Thyroid gland (tissue), 4 donors: ENCODE data around the gene C1QL1. TPM values are rescaled to one million over a fixed set of nuclear protein-coding genes. Genes with fewer than 3 reads are reported as not detected.

Experiments
- DNase-seq, 2 donors: peaks; one replicate each; pipeline ENCODE4 v3.0.0-alpha.2; 2019
- H3K27ac ChIP-seq, 3 donors: fragments of 200-600 bp; sonication (generic); 1 replicate in 2 of 3; 2 replicates in 1 of 3; pipeline ENCODE4 v1.5.1; 2016 to 2019; ENCODE audit warnings: mild to moderate bottlenecking in 1 of 3, moderate library complexity in 1 of 3
- H3K27me3 ChIP-seq: fragments of 200-600 bp; sonication (generic); one replicate; pipeline ENCODE4 v1.5.1; 2019
- H3K36me3 ChIP-seq, 2 donors: fragments of 200-600 bp; sonication (generic); one replicate each; pipeline ENCODE4 v1.5.1; 2016 to 2019
- H3K4me1 ChIP-seq, 2 donors: fragments of 200-600 bp; sonication (generic); one replicate each; pipeline ENCODE4 v1.5.1; 2017 to 2019
- H3K4me3 ChIP-seq, 3 donors: fragments of 200-600 bp; sonication (generic); replicated peaks in 1 of 3; 1 replicate in 2 of 3; 2 replicates in 1 of 3; pipeline ENCODE4 v1.5.1; 2016; ENCODE audit warnings: mild to moderate bottlenecking in 1 of 3
- H3K9me3 ChIP-seq: fragments of 200-600 bp; sonication (generic); one replicate; pipeline ENCODE4 v1.5.1; 2017
- POLR2A ChIP-seq, 2 donors: fragments of 450-650 bp; IDR thresholded peaks; one replicate each; pipeline ENCODE4 v1.6.1; 2017; ENCODE audit warnings: antibody characterized with exemption in 2 of 2, mild to moderate bottlenecking in 2 of 2, moderate library complexity in 1 of 2
- WGBS, 2 donors: methylation state at CpG; one replicate each; pipeline ENCODE4 v1.1.5; 2017; 5-methylcytosine and 5-hydroxymethylcytosine counted together
- intact Hi-C: fragments of 100-400 bp; cut with DNase I; formaldehyde crosslinking; loops from one replicate; pipeline ENCODE4 v1.15.1; 2023
- total RNA-seq, 4 donors: library from RNA; depleted of rRNA; stranded (reverse); fragments of >200 nt; gene quantifications; one replicate each; pipeline ENCODE4 v1.2.3, GENCODE V29; 2016
- TF ChIP-seq, protein P1 (sequence below), 6 experiments: fragments of 200-600 bp in 3 of 6; fragments of 450-650 bp in 3 of 6; sonication (generic) in 3 of 6; IDR thresholded peaks; one replicate each; pipeline ENCODE4 v1.5.1; 2016 to 2019; ENCODE audit warnings: antibody characterized with exemption in 6 of 6, mild to moderate bottlenecking in 2 of 6, inconsistent platforms in 1 of 6, moderate library complexity in 1 of 6

C1QL1 gene
- under 1 TPM in 2 of 4 donors, not detected in 2; 0.59 to 0.75 TPM for total RNA-seq

DNA sequence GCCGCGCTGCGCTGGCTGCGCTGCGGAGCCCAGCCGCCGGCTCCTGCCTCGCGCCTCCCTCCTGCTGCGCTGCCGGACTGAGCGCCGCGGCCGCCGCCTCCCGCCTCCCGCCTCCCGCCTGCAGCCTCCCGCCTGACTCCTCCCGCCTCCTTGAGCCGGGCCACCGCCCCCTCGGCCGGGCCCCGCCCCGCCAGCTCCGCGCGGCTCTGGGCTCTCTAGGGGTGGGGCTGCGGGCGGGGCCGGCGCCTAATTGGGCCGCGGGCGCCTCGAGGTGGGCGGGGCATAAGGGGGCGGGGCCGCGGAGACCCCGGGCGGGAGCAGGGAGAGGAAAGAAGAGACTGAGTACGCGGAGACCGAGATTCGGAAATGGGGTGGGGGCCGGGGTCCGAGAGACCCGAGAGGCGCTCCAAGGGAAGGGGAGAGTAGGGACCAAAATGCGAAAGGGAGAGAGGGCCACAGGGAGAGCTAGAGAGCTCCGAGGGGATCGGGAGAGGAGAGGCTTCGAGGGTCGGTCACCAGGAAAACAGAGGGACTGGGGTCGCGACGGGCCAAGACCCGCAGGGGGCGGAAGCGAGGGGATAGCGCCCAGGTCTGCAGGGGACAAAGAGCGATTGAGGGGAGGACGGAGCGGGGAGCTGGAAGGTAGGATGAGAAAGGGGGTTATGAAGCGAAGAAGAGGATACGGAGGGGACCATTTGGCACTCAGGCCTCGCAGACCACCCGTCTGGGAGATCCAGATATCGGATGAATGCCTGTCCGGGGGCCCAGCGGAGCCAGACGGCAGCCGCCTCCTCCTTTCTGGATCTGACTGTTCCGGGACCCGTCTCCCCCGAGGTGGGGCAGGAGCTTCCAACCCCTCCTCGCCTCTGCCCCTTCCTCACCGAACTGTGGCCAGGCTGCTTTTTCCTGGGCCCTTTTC lies at the start of gene C1QL1:
TSS of gene C1QL1 (minus strand) at position 79 of the 919 bp plus-strand sequence. CDS start 255 bp downstream, outside the sequence.
- intact Hi-C loops, result loop anchor here (10.0 kb wide), 1 partner anchor 56 kb away; no protein-coding TSS in a partner anchor
- Histone ChIP-seq H3K4me3 (peak within 1 kb of the TSS in 1 of 3 donors; percentile 23), H3K36me3 (no peaks in the 10 kb centered on the region), H3K27me3 (peaks cover 10% of the 10 kb centered on the region), H3K27ac (no peak within 1 kb of the TSS), H3K4me1 (peaks cover 16 to 35% of the 10 kb centered on the region in 2 donors), H3K9me3 (no peaks in the 10 kb centered on the region)
- peak; percentile 90 to 93 for DNase-seq
- TF ChIP-seq, protein P1, sequence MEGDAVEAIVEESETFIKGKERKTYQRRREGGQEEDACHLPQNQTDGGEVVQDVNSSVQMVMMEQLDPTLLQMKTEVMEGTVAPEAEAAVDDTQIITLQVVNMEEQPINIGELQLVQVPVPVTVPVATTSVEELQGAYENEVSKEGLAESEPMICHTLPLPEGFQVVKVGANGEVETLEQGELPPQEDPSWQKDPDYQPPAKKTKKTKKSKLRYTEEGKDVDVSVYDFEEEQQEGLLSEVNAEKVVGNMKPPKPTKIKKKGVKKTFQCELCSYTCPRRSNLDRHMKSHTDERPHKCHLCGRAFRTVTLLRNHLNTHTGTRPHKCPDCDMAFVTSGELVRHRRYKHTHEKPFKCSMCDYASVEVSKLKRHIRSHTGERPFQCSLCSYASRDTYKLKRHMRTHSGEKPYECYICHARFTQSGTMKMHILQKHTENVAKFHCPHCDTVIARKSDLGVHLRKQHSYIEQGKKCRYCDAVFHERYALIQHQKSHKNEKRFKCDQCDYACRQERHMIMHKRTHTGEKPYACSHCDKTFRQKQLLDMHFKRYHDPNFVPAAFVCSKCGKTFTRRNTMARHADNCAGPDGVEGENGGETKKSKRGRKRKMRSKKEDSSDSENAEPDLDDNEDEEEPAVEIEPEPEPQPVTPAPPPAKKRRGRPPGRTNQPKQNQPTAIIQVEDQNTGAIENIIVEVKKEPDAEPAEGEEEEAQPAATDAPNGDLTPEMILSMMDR (IDR thresholded peaks at IDR 0.05), result peak in 1 of 6 experiments; percentile 10
- peak in 1 of 2 donors; percentile 41 for TF ChIP-seq POLR2A (IDR thresholded peaks at IDR 0.05)
- 6 to 7% methylated on average over 47 to 49 of the region's 81 CpGs for WGBS, 2 donors

GRCh38 chr17:45016823-45017222 lies 48.7 kb upstream of the C1QL1 start:
- no peak for DNase-seq
- Histone ChIP-seq H3K4me1 (peaks cover 28 to 35% of the 10 kb centered on the region in 2 donors), H3K36me3 (no peaks in the 10 kb centered on the region), H3K4me3 (no peak overlapping the region), H3K27ac (no peak overlapping the region), H3K27me3 (no peaks in the 10 kb centered on the region), H3K9me3 (no peaks in the 10 kb centered on the region)
- WGBS, 2 donors, result 81% methylated on average over 5 of the region's 5 CpGs
- TF ChIP-seq POLR2A (IDR thresholded peaks at IDR 0.05), result no peak
- TF ChIP-seq, protein P1 (IDR thresholded peaks at IDR 0.05), result peak in 2 of 6 experiments; percentile 9 to 10
- intact Hi-C loops, result no loop called here

- Histone ChIP-seq H3K9me3 (no peaks in the 10 kb centered on the region), H3K36me3 (no peaks in the 10 kb centered on the region), H3K4me1 (peaks cover 23 to 29% of the 10 kb centered on the region in 2 donors), H3K27ac (no peak overlapping the region), H3K27me3 (no peaks in the 10 kb centered on the region), H3K4me3 (no peak overlapping the region)
- no peak for DNase-seq
- 76 to 77% methylated on average over 7 of the region's 7 CpGs for WGBS, 2 donors
- TF ChIP-seq, protein P1 (IDR thresholded peaks at IDR 0.05), result no peak
- no peak for TF ChIP-seq POLR2A (IDR thresholded peaks at IDR 0.05)
- intact Hi-C loops, result no loop called here
These were observed 48.1 kb upstream of the C1QL1 start for GRCh38 chr17:45016237-45016636.

- 73 to 76% methylated on average over 14 to 17 of the region's 17 CpGs for WGBS, 2 donors
- no peaks in the 10 kb centered on the region for H3K36me3 ChIP-seq
- no peak overlapping the region for H3K4me3 ChIP-seq
- TF ChIP-seq, protein P1 (IDR thresholded peaks at IDR 0.05), result no peak
- no peak for TF ChIP-seq POLR2A (IDR thresholded peaks at IDR 0.05)
- no peak overlapping the region for H3K27ac ChIP-seq
- DNase-seq, result no peak
- H3K9me3 ChIP-seq, result no peaks in the 10 kb centered on the region
- H3K27me3 ChIP-seq, result no peaks in the 10 kb centered on the region
- intact Hi-C loops, result no loop called here
- H3K4me1 ChIP-seq, result peaks cover 0 to 3% of the 10 kb centered on the region in 2 donors
These were observed 45.2 kb upstream of the C1QL1 start for GRCh38 chr17:45013021-45013997.
